ENCODE results near the gene SLC16A7. TPM values are rescaled to one million over a fixed set of nuclear protein-coding genes. Genes with fewer than 3 reads are reported as not detected.
"Not testable (repeated sequence)": the region's sequence is repeated elsewhere in the genome, so short reads cannot be mapped to it uniquely, and the experiment has no call there.

The SLC16A7 gene
- total RNA-seq, 1 donor from 2014 or later = 12.9 TPM

GRCh38 chr12:59736786-59737185 is 141.0 kb downstream of the SLC16A7 start:
- Mint-ChIP-seq H3K27ac (no peak overlapping the region), H3K4me1 (ENCODE audit: unreplicated experiment) (peaks cover 5% of the 10 kb centered on the region), H3K27me3 (no peaks in the 10 kb centered on the region), H3K4me3 (no peak overlapping the region), H3K9me3 (no peaks in the 10 kb centered on the region), H3K36me3 (no peaks in the 10 kb centered on the region)
- DNase-seq (ENCODE audit: extremely low spot score, unreplicated experiment) = no peak
- no peak for TF ChIP-seq CTCF (conservative IDR thresholded peaks at IDR 0.05)

- Mint-ChIP-seq H3K4me3 (no peak overlapping the region), H3K27me3 (no peaks in the 10 kb centered on the region), H3K36me3 (no peaks in the 10 kb centered on the region), H3K27ac (no peak overlapping the region), H3K9me3 (no peaks in the 10 kb centered on the region), H3K4me1 (ENCODE audit: unreplicated experiment) (peaks cover 5% of the 10 kb centered on the region)
- no peak for TF ChIP-seq CTCF (conservative IDR thresholded peaks at IDR 0.05)
- DNase-seq (ENCODE audit: extremely low spot score, unreplicated experiment) = no peak
These were observed 142.1 kb downstream of the SLC16A7 start for GRCh38 chr12:59737725-59738463.

- no peak overlapping the region for H3K4me3 Mint-ChIP-seq
- no peaks in the 10 kb centered on the region for H3K27me3 Mint-ChIP-seq
- no peak for TF ChIP-seq CTCF (conservative IDR thresholded peaks at IDR 0.05)
- H3K27ac Mint-ChIP-seq = no peak overlapping the region
- H3K9me3 Mint-ChIP-seq = no peaks in the 10 kb centered on the region
- H3K36me3 Mint-ChIP-seq = no peaks in the 10 kb centered on the region
- H3K4me1 Mint-ChIP-seq (ENCODE audit: unreplicated experiment) = no peaks in the 10 kb centered on the region
- no peak for DNase-seq (ENCODE audit: extremely low spot score, unreplicated experiment)
These were observed 147.0 kb downstream of the SLC16A7 start for GRCh38 chr12:59742841-59743240.

- TF ChIP-seq CTCF (conservative IDR thresholded peaks at IDR 0.05) = no peak
- H3K36me3 Mint-ChIP-seq = no peaks in the 10 kb centered on the region
- no peaks in the 10 kb centered on the region for H3K4me1 Mint-ChIP-seq (ENCODE audit: unreplicated experiment)
- peaks cover 3% of the 10 kb centered on the region for H3K9me3 Mint-ChIP-seq
- H3K27ac Mint-ChIP-seq = no peak overlapping the region
- DNase-seq (ENCODE audit: extremely low spot score, unreplicated experiment) = no peak
- H3K4me3 Mint-ChIP-seq = no peak overlapping the region
- no peaks in the 10 kb centered on the region for H3K27me3 Mint-ChIP-seq
These were observed 148.7 kb downstream of the SLC16A7 start for GRCh38 chr12:59744564-59744963.

- not testable (repeated sequence) for H3K36me3 Mint-ChIP-seq; H3K27me3 Mint-ChIP-seq; H3K27ac Mint-ChIP-seq; DNase-seq (ENCODE audit: extremely low spot score, unreplicated experiment); H3K4me3 Mint-ChIP-seq; H3K9me3 Mint-ChIP-seq; H3K4me1 Mint-ChIP-seq (ENCODE audit: unreplicated experiment)
These were observed 155.3 kb downstream of the SLC16A7 start for GRCh38 chr12:59751091-59751490.

- TF ChIP-seq CTCF (conservative IDR thresholded peaks at IDR 0.05) = no peak
- Mint-ChIP-seq H3K9me3 (no peaks in the 10 kb centered on the region), H3K27me3 (no peaks in the 10 kb centered on the region), H3K4me1 (ENCODE audit: unreplicated experiment) (no peaks in the 10 kb centered on the region), H3K27ac (no peak overlapping the region), H3K4me3 (no peak overlapping the region), H3K36me3 (no peaks in the 10 kb centered on the region)
- no peak for DNase-seq (ENCODE audit: extremely low spot score, unreplicated experiment)
These were observed 165.7 kb downstream of the SLC16A7 start for GRCh38 chr12:59761542-59761941.

Measured in type B pancreatic cell (in vitro differentiated cells).